ENCODE results near the gene WAC.

- TF ChIP-seq POLR2A (IDR thresholded peaks at IDR 0.05; ENCODE audit: extremely low read depth, insufficient read length) (no peak), MYC (IDR thresholded peaks at IDR 0.05; ENCODE audit: low read depth, low read length) (no peak), CTCF (IDR thresholded peaks at IDR 0.05; ENCODE audit: low read depth, low read length) (no peak)
These were observed 18.2 kb downstream of the WAC start for GRCh38 chr10:28551086-28551485.
